ENCODE measurements around the gene CRYBG2. TPM values are rescaled to one million over a fixed set of nuclear protein-coding genes. Genes with fewer than 3 reads are reported as not detected.
"Not testable (repeated sequence)": the region's sequence is repeated elsewhere in the genome, so short reads cannot be mapped to it uniquely, and the experiment has no call there.

CRYBG2 gene
- not detected in 2 replicates for total RNA-seq (2014; rRNA removed; shearing (Covaris generic); ENCODE audit: low replicate concordance)

- no peak within 1 kb of the TSS for H3K4me3 ChIP-seq
- no peaks in the 10 kb centered on the region for H3K36me3 ChIP-seq
- no peak for DNase-seq
- no peaks in the 10 kb centered on the region for H3K9me3 ChIP-seq
- H3K27me3 ChIP-seq: no peaks in the 10 kb centered on the region
These were observed at the start of gene CRYBG2 for GRCh38 chr1:26353976-26354820. Gene CRYBG2, minus strand, starts transcription at chr1:26354130. Its CDS starts 7,473 bp downstream, at chr1:26346657.

- no peaks in the 10 kb centered on the region for H3K36me3 ChIP-seq
- H3K27me3 ChIP-seq: peaks cover under 1% of the 10 kb centered on the region
- no peak overlapping the region for H3K4me3 ChIP-seq
- DNase-seq: no peak
- no peaks in the 10 kb centered on the region for H3K9me3 ChIP-seq
These were observed 49.7 kb upstream of the CRYBG2 start for GRCh38 chr1:26403656-26404055.

- Histone ChIP-seq H3K36me3 (no peaks in the 10 kb centered on the region), H3K27me3 (no peaks in the 10 kb centered on the region), H3K4me3 (no peak overlapping the region), H3K9me3 (no peaks in the 10 kb centered on the region)
- no peak for DNase-seq
These were observed 48.0 kb upstream of the CRYBG2 start for GRCh38 chr1:26401891-26402290.

- Histone ChIP-seq H3K9me3 (no peaks in the 10 kb centered on the region), H3K36me3 (no peaks in the 10 kb centered on the region), H3K27me3 (no peaks in the 10 kb centered on the region), H3K4me3 (no peak overlapping the region)
- DNase-seq: no peak
These were observed 45.1 kb upstream of the CRYBG2 start for GRCh38 chr1:26399034-26399433.

- no peak for DNase-seq
- H3K36me3 ChIP-seq: no peaks in the 10 kb centered on the region
- no peak overlapping the region for H3K4me3 ChIP-seq
- H3K9me3 ChIP-seq: no peaks in the 10 kb centered on the region
- H3K27me3 ChIP-seq: no peaks in the 10 kb centered on the region
These were observed 41.8 kb upstream of the CRYBG2 start for GRCh38 chr1:26395754-26396153.

GRCh38 chr1:26391450-26391849 lies 37.5 kb upstream of the CRYBG2 start:
- Histone ChIP-seq H3K36me3 (no peaks in the 10 kb centered on the region), H3K27me3 (no peaks in the 10 kb centered on the region), H3K4me3 (no peak overlapping the region), H3K9me3 (no peaks in the 10 kb centered on the region)
- DNase-seq: peak; percentile 42

- Histone ChIP-seq H3K27me3 (no peaks in the 10 kb centered on the region), H3K9me3 (no peaks in the 10 kb centered on the region), H3K4me3 (no peak overlapping the region), H3K36me3 (no peaks in the 10 kb centered on the region)
- no peak for DNase-seq
These were observed 35.8 kb upstream of the CRYBG2 start for GRCh38 chr1:26389604-26390247.

GRCh38 chr1:26388791-26389445 lies 35.0 kb upstream of the CRYBG2 start:
- Histone ChIP-seq H3K4me3 (no peak overlapping the region), H3K36me3 (no peaks in the 10 kb centered on the region), H3K27me3 (no peaks in the 10 kb centered on the region), H3K9me3 (no peaks in the 10 kb centered on the region)
- no peak for DNase-seq

GRCh38 chr1:26387447-26387846 lies 33.5 kb upstream of the CRYBG2 start:
- Histone ChIP-seq H3K4me3 (no peak overlapping the region), H3K27me3 (no peaks in the 10 kb centered on the region)
- peak; percentile 73 for DNase-seq

GRCh38 chr1:26385063-26385462 lies 31.1 kb upstream of the CRYBG2 start:
- not testable (repeated sequence) for H3K4me3 ChIP-seq, H3K27me3 ChIP-seq, DNase-seq, H3K36me3 ChIP-seq, H3K9me3 ChIP-seq

More at GRCh38 chr1:26387447-26387846, 33.5 kb upstream of the CRYBG2 start:
- Histone ChIP-seq H3K36me3 (no peaks in the 10 kb centered on the region), H3K9me3 (no peaks in the 10 kb centered on the region)

- DNase-seq: no peak
- Histone ChIP-seq H3K36me3 (no peaks in the 10 kb centered on the region), H3K4me3 (no peak overlapping the region), H3K27me3 (no peaks in the 10 kb centered on the region), H3K9me3 (no peaks in the 10 kb centered on the region)
These were observed 30.1 kb upstream of the CRYBG2 start for GRCh38 chr1:26384076-26384475.

- no peaks in the 10 kb centered on the region for H3K36me3 ChIP-seq
- DNase-seq: no peak
- no peak overlapping the region for H3K4me3 ChIP-seq
- no peaks in the 10 kb centered on the region for H3K27me3 ChIP-seq
- no peaks in the 10 kb centered on the region for H3K9me3 ChIP-seq
These were observed 24.9 kb upstream of the CRYBG2 start for GRCh38 chr1:26378879-26379251.

- Histone ChIP-seq H3K27me3 (no peaks in the 10 kb centered on the region), H3K36me3 (no peaks in the 10 kb centered on the region), H3K4me3 (no peak overlapping the region), H3K9me3 (no peaks in the 10 kb centered on the region)
- peak; percentile 91 for DNase-seq
These were observed 24.4 kb upstream of the CRYBG2 start for GRCh38 chr1:26378088-26378878.

GRCh38 chr1:26376050-26376449 lies 22.1 kb upstream of the CRYBG2 start:
- no peaks in the 10 kb centered on the region for H3K9me3 ChIP-seq

GRCh38 chr1:26375081-26375480 lies 21.2 kb upstream of the CRYBG2 start:
- no peak for DNase-seq
- H3K36me3 ChIP-seq: no peaks in the 10 kb centered on the region

More at GRCh38 chr1:26376050-26376449, 22.1 kb upstream of the CRYBG2 start:
- DNase-seq: no peak
- no peaks in the 10 kb centered on the region for H3K27me3 ChIP-seq
- no peaks in the 10 kb centered on the region for H3K36me3 ChIP-seq
- no peak overlapping the region for H3K4me3 ChIP-seq

GRCh38 chr1:26374361-26374760 lies 20.4 kb upstream of the CRYBG2 start:
- H3K9me3 ChIP-seq, H3K36me3 ChIP-seq, H3K4me3 ChIP-seq, H3K27me3 ChIP-seq, DNase-seq: not testable (repeated sequence)

More at GRCh38 chr1:26375081-26375480, 21.2 kb upstream of the CRYBG2 start:
- Histone ChIP-seq H3K4me3 (no peak overlapping the region), H3K27me3 (no peaks in the 10 kb centered on the region), H3K9me3 (no peaks in the 10 kb centered on the region)

GRCh38 chr1:26373789-26374188 lies 19.9 kb upstream of the CRYBG2 start:
- Histone ChIP-seq H3K9me3 (no peaks in the 10 kb centered on the region), H3K36me3 (no peaks in the 10 kb centered on the region), H3K27me3 (no peaks in the 10 kb centered on the region), H3K4me3 (no peak overlapping the region)
- DNase-seq: no peak

Measured in MG63 (cell line).